ACC112 (cell line): ENCODE measurements around the gene CHRDL2.

Experiments
- H2AFZ ChIP-seq: fragments of 200-600 bp; sonication (generic); one replicate; pipeline ENCODE4 v1.6.0; 2017; ENCODE audit warnings: antibody characterized with exemption, low read length; ENCODE audit not compliant: unreplicated experiment
- H3K27ac ChIP-seq: fragments of 200-600 bp; sonication (generic); 2 replicates; pipeline ENCODE4 v1.5.1; 2014; ENCODE audit warnings: low read depth, mild to moderate bottlenecking, antibody characterized with exemption, low read length, moderate library complexity
- H3K27me3 ChIP-seq: fragments of 200-600 bp; sonication (generic); 2 replicates; pipeline ENCODE4 v1.6.1; 2014; ENCODE audit warnings: mild to moderate bottlenecking, antibody characterized with exemption, low read length, moderate library complexity, mixed read lengths; ENCODE audit not compliant: insufficient read depth
- H3K36me3 ChIP-seq: fragments of 200-600 bp; sonication (generic); 2 replicates; pipeline ENCODE4 v1.6.1; 2016; ENCODE audit warnings: mild to moderate bottlenecking, antibody characterized with exemption, low read length, moderate library complexity, mixed read lengths; ENCODE audit not compliant: insufficient read depth
- H3K4me1 ChIP-seq: fragments of 200-600 bp; sonication (generic); one replicate; pipeline ENCODE4 v1.6.1; 2016; ENCODE audit warnings: low read length, mixed read lengths; ENCODE audit not compliant: insufficient read depth, unreplicated experiment, control insufficient read depth
- H3K4me3 ChIP-seq: fragments of 200-600 bp; sonication (generic); 2 replicates; pipeline ENCODE4 v1.5.1; 2014; ENCODE audit warnings: mild to moderate bottlenecking, low read depth, low read length
- H3K79me2 ChIP-seq: fragments of 200-600 bp; sonication (generic); one replicate; pipeline ENCODE4 v1.6.0; 2016; ENCODE audit warnings: low read length; ENCODE audit not compliant: control insufficient read depth, unreplicated experiment, insufficient read depth

The CHRDL2 gene

DNA sequence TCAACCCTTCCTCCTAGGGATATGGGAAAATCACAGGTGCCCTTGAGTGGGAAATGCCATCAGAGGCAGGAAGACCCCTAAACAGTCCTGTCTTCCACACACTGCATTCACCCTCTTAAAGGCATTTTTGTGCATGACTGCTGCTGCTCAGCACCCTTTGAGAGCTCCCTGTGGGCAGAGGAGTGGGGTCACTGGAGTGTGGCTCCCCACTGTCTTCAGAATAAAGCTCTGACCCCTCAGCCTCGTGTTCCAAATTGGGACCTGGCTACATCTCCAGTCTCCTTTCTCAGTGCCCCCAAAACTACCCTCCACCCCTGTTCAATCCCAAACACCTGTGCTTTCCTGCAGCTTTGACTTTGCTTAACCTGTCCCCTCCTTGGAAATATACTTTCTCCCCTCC is 46.6 kb downstream of the CHRDL2 start:
- Histone ChIP-seq H3K27ac (no peak overlapping the region), H2AFZ (no peak overlapping the region), H3K27me3 (no peaks in the 10 kb centered on the region), H3K4me1 (peaks cover 44% of the 10 kb centered on the region), H3K79me2 (no peaks in the 10 kb centered on the region), H3K36me3 (no peaks in the 10 kb centered on the region), H3K4me3 (no peak overlapping the region)

DNA sequence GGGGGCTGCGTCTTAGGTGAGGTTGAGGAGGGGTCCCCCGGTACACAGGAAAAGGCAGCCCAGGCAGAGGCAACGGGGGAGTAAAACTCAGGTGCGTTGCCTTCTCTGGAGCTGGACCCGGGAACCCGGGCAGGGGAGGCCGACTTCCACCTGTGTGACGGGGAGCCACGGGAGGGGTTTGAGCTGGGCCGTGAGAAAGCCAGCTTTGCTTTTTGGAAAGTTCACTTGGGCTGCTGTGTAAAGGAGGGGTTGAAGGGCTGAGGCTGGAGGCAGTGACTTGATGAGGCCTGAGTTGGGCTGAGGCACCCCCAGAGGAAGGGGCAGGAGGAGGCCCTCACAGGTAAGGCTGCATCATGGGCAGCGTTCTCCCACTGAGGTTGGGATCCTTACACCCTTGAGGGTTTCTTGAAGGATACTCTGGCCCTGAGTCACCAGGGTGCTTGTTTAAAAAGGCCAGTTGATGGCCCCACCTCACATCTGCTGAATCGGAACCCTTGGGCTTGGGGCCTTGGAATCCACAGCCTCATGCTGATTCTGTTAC is 47.2 kb downstream of the CHRDL2 start:
- Histone ChIP-seq H3K27ac (no peak overlapping the region), H3K27me3 (no peaks in the 10 kb centered on the region), H2AFZ (peak overlapping the region; percentile 86), H3K4me3 (peak overlapping the region; percentile 73; the same call in 1 of the 2 replicates), H3K36me3 (no peaks in the 10 kb centered on the region), H3K79me2 (no peaks in the 10 kb centered on the region), H3K4me1 (peaks cover 37% of the 10 kb centered on the region)

DNA sequence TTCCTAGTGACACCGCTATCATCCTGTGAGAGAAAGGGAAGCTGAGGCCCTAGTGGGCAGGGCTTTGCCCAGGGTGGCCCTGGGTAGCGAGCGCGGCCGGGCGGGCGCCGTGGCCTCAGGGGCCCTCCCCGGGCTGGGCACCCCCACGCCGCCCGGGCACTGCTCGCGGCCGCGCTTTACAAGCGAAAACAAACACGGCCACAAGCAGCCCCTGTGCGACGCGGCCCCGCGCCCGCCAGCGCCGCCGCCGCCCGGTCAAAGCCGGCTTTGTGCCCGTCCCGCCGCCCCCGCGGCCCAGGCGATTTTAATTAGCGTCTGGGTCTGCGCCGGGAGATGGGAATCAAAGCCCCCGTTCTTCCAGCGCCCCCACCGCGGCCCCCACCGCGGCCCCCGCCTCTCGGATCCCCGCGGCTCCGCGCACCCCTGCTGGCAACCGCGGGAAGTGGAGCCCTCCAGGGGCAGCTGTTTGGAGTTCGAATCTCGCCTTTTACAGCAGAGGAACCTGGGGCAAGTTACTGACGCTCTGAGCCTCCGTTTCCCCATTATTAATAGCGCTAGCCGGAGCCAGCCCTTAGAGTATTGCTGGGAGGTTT is 47.9 kb downstream of the CHRDL2 start:
- H2AFZ ChIP-seq = peak overlapping the region; percentile 86
- H3K36me3 ChIP-seq = no peaks in the 10 kb centered on the region
- H3K79me2 ChIP-seq = no peaks in the 10 kb centered on the region
- peaks cover 31% of the 10 kb centered on the region for H3K4me1 ChIP-seq
- H3K27me3 ChIP-seq = no peaks in the 10 kb centered on the region
- no peak overlapping the region for H3K27ac ChIP-seq
- peak overlapping the region; percentile 73 for H3K4me3 ChIP-seq

DNA sequence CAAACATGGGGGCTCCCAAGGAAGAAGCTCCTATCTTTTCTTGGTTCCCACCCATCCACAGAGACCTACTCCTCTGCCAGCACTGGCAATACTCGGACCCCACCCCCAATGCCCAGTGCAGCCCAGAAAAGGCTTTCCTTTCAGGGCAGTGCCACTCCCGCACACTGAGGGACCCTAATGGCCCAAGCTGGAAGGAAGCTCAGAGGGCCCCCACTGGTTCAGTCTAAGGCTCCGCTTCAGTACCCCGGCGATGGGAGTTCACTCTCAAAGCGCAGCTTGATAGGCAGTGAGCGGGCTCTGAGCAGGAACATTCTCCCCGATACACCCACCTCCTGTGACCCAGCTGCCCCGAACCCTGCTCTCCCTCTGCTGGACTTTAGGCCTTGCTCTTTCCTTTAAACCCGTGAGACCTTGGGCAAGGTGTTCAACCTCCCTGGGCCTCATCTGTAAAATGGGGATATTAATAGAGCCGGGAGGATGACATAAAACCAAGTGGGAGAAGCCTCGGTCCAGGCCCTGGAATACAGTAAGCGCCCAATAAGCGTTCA is 48.4 kb downstream of the CHRDL2 start:
- H2AFZ ChIP-seq = peak overlapping the region; percentile 86
- no peak overlapping the region for H3K27ac ChIP-seq
- H3K27me3 ChIP-seq = no peaks in the 10 kb centered on the region
- H3K36me3 ChIP-seq = no peaks in the 10 kb centered on the region
- H3K4me1 ChIP-seq = peaks cover 25% of the 10 kb centered on the region
- peak overlapping the region; percentile 73 for H3K4me3 ChIP-seq
- no peaks in the 10 kb centered on the region for H3K79me2 ChIP-seq

DNA sequence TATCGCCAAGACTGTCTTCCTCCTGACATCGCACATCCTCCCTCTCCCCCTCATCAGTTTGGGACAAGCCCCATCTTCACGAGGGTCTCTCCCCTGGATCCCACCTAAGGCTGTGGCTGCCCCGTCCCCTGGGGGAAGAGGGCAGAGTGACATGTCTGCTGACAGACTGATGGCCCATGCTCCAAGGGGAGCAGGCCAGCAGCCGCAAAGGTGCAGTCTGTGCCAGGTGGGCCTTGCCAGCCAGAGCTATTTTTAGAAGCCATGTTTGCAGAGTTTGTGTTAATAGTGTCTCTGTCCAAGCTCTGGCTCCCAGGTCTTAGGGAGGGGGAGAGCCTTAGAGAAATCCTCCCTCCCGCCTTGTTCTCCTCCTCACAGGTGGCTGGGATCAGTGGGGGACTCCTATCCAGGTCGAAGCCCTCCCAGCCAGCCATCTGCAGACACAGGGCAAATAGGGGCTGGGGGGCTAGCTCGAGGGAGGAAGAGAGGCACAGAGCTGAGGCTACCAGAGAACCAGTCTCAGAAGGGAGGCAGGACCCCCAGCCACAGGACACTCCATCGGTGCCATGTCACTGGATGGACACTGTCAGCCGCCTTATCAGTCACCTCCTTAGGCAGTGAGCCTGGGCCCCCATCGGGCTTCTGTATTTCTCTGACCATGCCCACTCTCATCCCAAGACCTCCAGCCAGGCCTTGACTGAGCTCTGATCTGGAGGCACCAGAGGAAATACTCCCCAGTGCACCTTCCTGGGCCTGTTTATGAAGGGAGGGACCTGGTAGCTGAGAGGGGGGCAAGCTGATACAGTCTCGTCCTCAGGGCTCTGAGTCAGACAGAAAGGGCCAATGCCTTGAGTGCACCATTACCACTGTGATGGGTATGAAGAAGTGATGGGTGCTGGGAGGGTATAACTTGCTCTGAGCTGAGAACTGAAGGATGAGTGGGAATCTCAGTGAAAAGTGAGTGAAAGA is 49.3 kb downstream of the CHRDL2 start:
- H3K27ac ChIP-seq = no peak overlapping the region
- H3K27me3 ChIP-seq = no peaks in the 10 kb centered on the region
- peaks cover 17% of the 10 kb centered on the region for H3K4me1 ChIP-seq
- H3K36me3 ChIP-seq = no peaks in the 10 kb centered on the region
- no peak overlapping the region for H2AFZ ChIP-seq
- H3K79me2 ChIP-seq = no peaks in the 10 kb centered on the region
- H3K4me3 ChIP-seq = no peak overlapping the region

DNA sequence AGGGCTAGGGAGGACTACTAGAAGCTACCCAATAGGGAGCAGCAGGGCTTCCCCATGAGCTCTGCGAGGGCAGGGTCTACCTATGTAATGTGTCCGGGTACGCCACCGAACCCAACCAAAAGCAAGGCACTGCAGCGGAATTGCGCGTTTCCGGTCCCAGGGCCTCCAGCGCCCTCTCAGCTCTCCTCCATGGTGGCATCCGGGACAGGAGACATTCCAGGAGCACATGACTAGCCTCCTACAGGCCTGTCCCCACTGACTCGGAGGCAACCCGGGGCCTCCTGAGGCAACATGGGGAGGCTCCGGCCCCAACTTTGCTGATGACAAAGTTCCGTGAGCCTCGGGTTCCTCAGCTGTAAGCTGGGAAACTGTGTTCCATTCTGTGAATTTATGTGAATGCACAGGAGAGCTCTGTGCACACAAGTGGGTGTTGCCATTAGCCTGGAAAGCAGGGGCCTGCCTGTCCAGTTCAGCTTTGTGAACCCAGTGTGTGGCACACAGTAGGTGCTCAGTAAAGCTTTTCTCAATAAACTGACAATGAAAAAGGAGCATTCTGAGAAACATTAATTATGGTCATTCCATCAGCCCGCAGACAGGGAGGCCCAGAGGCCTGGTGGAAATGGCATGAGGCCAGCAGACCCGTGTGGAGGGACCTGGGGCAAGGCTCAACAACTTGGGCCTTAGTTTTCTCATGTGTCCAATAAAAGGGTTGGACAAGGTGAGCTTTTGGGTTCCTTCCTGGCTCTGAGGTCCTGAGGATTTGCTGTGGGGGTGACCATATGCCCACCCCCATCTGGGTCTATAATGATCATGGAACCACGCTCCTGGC is 50.3 kb downstream of the CHRDL2 start:
- Histone ChIP-seq H3K4me3 (no peak overlapping the region), H2AFZ (no peak overlapping the region), H3K79me2 (no peaks in the 10 kb centered on the region), H3K36me3 (no peaks in the 10 kb centered on the region), H3K27ac (no peak overlapping the region), H3K4me1 (peaks cover 9% of the 10 kb centered on the region), H3K27me3 (no peaks in the 10 kb centered on the region)

DNA sequence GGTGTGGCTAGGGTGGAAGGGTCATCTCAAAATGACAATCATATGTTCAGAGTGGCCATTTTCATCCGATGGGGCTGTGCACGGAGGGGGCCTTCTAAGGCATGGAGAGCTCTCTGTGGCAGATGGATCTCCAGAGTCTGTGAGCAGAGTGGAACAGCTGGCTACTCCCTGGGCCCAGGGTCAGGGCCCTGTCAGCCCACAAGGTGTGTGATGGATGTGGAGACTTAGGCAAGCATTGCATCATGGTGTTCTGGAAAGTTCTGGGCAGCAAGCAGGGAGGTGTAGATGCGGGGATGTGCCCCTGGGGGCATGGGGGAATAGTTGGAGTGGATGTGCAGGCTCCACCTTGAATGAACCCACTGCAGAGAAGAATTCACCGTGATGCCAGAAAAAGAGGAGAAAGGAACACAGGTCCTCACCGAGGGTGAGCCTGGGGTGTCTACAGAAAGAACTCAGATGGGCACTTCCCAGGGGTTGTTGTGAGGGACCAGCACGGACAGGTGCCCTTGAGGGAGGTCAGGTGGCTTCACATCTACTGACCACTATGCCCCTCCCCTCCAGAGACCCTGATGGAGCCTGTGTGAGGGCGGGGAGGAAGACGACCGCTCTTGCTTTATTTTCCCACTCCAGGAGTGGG is 51.1 kb downstream of the CHRDL2 start:
- no peaks in the 10 kb centered on the region for H3K27me3 ChIP-seq
- no peak overlapping the region for H2AFZ ChIP-seq
- no peak overlapping the region for H3K4me3 ChIP-seq
- H3K27ac ChIP-seq = no peak overlapping the region
- no peaks in the 10 kb centered on the region for H3K79me2 ChIP-seq
- peaks cover 9% of the 10 kb centered on the region for H3K4me1 ChIP-seq
- no peaks in the 10 kb centered on the region for H3K36me3 ChIP-seq

DNA sequence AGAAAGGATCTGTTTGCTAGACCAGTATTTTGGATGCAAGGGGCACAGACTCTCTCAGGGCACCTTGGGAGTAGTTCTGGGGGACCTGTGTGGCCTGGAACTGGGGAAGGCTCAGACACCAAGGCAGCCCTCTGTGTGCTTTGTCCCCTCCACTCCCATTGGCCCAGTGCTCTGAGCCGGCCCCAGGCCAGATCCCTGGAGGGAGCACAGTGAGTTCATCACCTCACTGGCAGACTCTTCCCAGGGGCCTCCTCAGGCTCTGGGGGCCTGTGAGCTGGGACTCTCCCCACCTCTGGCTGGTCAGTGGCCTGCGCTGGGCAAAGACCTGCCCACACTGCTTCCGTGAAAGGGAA is 51.7 kb downstream of the CHRDL2 start:
- Histone ChIP-seq H3K27me3 (no peaks in the 10 kb centered on the region), H3K4me1 (peaks cover 10% of the 10 kb centered on the region), H2AFZ (no peak overlapping the region), H3K4me3 (no peak overlapping the region), H3K79me2 (no peaks in the 10 kb centered on the region), H3K27ac (no peak overlapping the region), H3K36me3 (no peaks in the 10 kb centered on the region)

DNA sequence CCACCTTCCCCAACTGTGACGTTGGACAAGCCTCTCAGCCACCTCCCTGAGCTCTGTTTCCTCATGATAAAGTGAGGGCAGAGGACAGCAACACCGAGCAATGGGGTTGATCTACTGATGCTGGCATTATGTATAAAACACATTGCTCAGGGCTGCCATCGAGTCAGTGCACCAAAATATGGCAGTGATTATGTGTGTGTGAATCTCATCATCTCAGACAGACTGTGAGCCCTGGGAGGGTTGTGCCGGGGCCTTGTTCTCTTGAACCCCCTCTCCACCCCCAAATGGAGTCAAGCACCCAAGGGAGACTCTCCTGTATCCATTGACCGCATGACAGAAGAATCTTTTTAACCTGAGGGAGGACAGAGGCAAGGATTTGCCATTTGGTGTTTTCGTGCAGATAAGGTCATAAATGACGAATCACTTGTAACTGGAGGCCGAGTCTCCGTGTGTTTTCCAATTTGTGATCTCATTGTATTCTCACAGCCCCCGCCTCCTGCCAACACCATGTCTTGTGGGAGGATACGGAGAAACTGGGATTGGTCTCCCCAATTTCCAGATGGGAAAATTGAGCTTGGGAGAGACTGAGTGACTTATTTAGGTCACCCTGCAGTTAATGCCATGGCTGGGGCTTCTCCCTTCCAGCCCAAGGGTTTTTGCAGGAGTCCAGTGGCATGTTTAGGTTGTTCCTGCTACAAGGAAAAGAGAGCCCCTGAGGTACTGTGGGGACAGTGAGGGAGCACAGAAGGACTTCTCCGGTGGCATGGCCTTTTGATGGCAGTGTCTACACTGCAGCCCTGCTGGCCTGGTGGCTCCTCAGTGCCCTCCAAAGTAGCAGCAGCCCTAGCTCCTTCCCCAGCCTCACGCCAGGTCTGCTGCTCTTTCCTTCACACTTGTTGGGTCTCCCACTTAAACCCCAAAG is 52.4 kb downstream of the CHRDL2 start:
- Histone ChIP-seq H3K79me2 (no peaks in the 10 kb centered on the region), H2AFZ (no peak overlapping the region), H3K4me3 (no peak overlapping the region), H3K4me1 (peaks cover 10% of the 10 kb centered on the region), H3K36me3 (no peaks in the 10 kb centered on the region), H3K27ac (no peak overlapping the region), H3K27me3 (no peaks in the 10 kb centered on the region)
